Endothelial cell (in vitro differentiated cells): ENCODE data around the gene DAAM2. TPM values are rescaled to one million over a fixed set of nuclear protein-coding genes. Genes with fewer than 3 reads are reported as not detected.

ENCODE experiments used
- DNase-seq: peaks from one replicate; pipeline ENCODE4 v3.0.0; 2021; ENCODE audit warnings: low spot score
- H3K27ac Mint-ChIP-seq: one replicate; pipeline ENCODE4 v1.8.0; 2021; ENCODE audit warnings: mixed read lengths, inconsistent platforms; ENCODE audit not compliant: unreplicated experiment
- H3K27me3 Mint-ChIP-seq: one replicate; pipeline ENCODE4 v1.8.0; 2021; ENCODE audit warnings: mild to moderate bottlenecking, moderate library complexity, mixed read lengths, inconsistent platforms; ENCODE audit not compliant: unreplicated experiment
- H3K36me3 Mint-ChIP-seq: one replicate; pipeline ENCODE4 v1.8.0; 2021; ENCODE audit warnings: mild to moderate bottlenecking, low read depth, mixed read lengths, inconsistent platforms; ENCODE audit not compliant: unreplicated experiment
- H3K4me1 Mint-ChIP-seq: one replicate; pipeline ENCODE4 v1.8.0; 2021; ENCODE audit warnings: mild to moderate bottlenecking, mixed read lengths, inconsistent platforms; ENCODE audit not compliant: unreplicated experiment
- H3K4me3 Mint-ChIP-seq: one replicate; pipeline ENCODE4 v1.8.0; 2021; ENCODE audit warnings: mild to moderate bottlenecking, mixed read lengths, inconsistent platforms; ENCODE audit not compliant: unreplicated experiment
- H3K9me3 Mint-ChIP-seq: one replicate; pipeline ENCODE4 v1.8.0; 2021; ENCODE audit warnings: mixed read lengths, inconsistent platforms; ENCODE audit not compliant: unreplicated experiment
- CTCF ChIP-seq: fragments of 200-600 bp; sonication (generic); IDR thresholded peaks from one replicate; pipeline ENCODE4 v1.5.0; 2021; ENCODE audit warnings: antibody characterized with exemption; ENCODE audit not compliant: unreplicated experiment
- total RNA-seq: library from RNA; stranded (reverse); fragmentation: NEBNext Ultra II Directional; extraction: Animal tissue kit (Norgen Biotek cat#: 25700); gene quantifications from one replicate; pipeline ENCODE4 v1.2.1, GENCODE V29; 2021; ENCODE audit not compliant: unreplicated experiment

Gene DAAM2
- total RNA-seq, 1 donor from 2014 or later: 3.0 TPM

DNA sequence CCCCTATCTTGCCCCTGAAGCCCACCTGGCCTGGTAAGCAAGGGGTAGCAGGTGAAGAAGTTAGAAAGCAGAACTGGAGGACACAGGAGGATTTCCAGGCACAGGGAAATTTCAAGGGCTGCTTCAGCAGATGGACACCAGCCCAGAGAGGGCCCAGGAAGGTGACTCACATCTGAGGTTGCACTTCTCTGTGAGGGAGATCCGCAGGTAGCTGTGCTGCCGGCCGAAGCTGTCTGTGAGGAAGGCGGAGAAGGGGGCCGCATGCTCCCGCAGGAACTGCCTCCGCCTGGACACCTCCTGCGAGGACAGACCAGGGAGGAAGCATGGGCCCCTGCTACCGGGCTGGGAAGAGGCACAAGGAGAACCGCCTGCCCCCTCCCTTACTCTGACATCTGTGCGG, 135.0 kb downstream of the DAAM2 start:
- Mint-ChIP-seq H3K27me3 (peaks cover 6% of the 10 kb centered on the region), H3K4me3 (no peak overlapping the region), H3K4me1 (peaks cover 13% of the 10 kb centered on the region), H3K27ac (no peak overlapping the region), H3K36me3 (peaks cover 25% of the 10 kb centered on the region), H3K9me3 (no peaks in the 10 kb centered on the region)
- DNase-seq: no peak
- no peak for TF ChIP-seq CTCF

DNA sequence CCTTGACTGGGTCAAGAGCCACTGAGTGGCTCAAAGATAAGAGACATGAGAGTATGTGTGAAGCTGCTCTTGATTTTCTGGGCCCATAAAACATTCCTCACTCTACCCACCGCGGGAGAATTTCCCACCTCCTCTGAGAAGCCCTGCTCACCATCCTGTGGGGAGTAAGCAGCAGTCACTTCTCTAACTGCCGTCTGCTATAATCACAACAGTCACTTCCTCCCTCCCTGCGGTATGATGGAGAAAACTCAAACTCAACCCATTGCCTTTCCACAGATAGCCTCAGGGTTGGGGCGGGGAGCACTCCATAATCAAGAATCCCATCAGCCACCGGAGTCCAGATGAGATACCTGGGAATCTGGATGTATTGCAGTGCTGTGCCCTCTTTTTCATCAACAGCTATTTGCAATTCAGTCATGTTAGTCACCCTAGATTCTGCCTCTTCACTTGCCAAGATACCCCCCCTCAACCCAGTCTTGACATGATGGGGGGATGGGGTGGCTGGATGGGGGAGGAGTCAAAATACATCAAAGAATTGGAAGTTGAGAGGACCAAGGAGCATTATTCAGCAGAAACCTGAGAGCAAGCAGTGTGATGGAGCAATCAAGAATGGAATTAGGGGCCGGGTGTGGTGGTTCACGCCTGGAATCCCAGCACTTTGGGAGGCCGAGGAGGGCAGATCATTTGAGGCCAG, 137.0 kb downstream of the DAAM2 start:
- H3K36me3 Mint-ChIP-seq: peaks cover 20% of the 10 kb centered on the region
- no peak for DNase-seq
- H3K27ac Mint-ChIP-seq: no peak overlapping the region
- H3K4me3 Mint-ChIP-seq: no peak overlapping the region
- no peak for TF ChIP-seq CTCF
- peaks cover 23% of the 10 kb centered on the region for H3K4me1 Mint-ChIP-seq
- peaks cover 6% of the 10 kb centered on the region for H3K27me3 Mint-ChIP-seq
- no peaks in the 10 kb centered on the region for H3K9me3 Mint-ChIP-seq

DNA sequence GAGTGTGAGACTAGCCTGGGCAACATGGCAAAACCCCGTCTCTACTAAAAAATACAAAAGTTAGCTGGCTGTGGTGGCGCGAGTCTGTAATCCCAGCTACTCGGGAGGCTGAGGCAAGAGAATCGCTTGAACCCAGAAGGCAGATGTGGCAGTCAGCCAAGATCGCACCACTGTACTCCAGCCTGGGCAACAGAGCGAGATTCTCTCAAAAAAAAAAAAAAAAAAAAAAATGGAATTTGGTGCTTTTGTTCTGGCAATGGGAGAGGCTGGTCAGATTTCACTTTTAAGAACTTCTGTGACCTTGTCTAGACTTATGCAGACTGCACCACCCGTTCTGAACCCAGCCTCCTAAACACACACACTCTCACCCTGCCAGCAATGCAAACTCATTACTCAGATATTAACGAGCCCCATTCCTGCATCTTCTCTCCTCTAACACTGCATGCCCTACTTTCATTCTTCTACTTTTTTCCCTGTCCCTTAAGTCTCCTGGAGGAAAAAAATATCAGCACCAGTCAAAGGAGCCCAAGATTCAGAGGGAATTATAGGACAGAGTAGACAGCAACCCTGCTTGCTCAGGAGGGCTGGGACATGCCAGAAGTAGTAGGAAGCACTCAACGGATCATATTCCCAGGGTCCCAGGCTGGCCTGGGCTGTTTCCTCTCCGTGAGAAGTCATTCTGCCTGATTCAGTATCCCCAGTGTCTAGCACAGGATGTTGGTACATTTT, 137.7 kb downstream of the DAAM2 start:
- Mint-ChIP-seq H3K4me3 (peak overlapping the region; percentile 22), H3K36me3 (peaks cover 17% of the 10 kb centered on the region), H3K4me1 (peaks cover 23% of the 10 kb centered on the region), H3K27me3 (peaks cover 6% of the 10 kb centered on the region), H3K27ac (no peak overlapping the region), H3K9me3 (no peaks in the 10 kb centered on the region)
- TF ChIP-seq CTCF: no peak
- DNase-seq: no peak

- TF ChIP-seq CTCF: no peak
- no peak for DNase-seq
- Mint-ChIP-seq H3K9me3 (no peaks in the 10 kb centered on the region), H3K4me3 (no peak overlapping the region), H3K27ac (no peak overlapping the region), H3K4me1 (peaks cover 23% of the 10 kb centered on the region), H3K27me3 (peaks cover 6% of the 10 kb centered on the region), H3K36me3 (peaks cover 12% of the 10 kb centered on the region)
These were observed 138.4 kb downstream of the DAAM2 start for GRCh38 chr6:39930540-39930939.

DNA sequence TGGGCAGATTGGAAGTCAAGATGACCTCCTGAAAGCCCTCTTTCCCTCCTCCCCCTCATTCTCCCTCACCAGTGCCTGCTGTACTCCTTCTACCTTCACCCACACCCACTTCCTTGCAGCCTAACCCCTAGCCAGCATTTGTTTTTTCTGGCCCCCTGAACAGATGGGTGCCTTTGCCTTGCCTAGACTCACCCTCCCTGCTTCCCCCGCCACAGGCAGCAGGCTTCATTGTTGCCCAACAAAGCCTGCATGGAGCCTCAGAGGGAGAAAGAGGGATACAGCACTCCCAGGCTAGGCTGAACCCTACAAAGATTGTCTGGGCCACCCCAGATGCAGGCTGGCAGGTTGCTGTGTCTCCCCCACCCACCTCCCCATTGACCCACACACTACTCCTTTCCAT, 139.4 kb downstream of the DAAM2 start:
- Mint-ChIP-seq H3K27me3 (peaks cover 2% of the 10 kb centered on the region), H3K27ac (no peak overlapping the region), H3K9me3 (no peaks in the 10 kb centered on the region), H3K4me3 (no peak overlapping the region), H3K36me3 (peaks cover 8% of the 10 kb centered on the region), H3K4me1 (peaks cover 23% of the 10 kb centered on the region)
- TF ChIP-seq CTCF: no peak
- no peak for DNase-seq
